K562 (cell line): ENCODE data around the gene ASB12. TPM values are rescaled to one million over a fixed set of nuclear protein-coding genes. Genes with fewer than 3 reads are reported as not detected.

Experiments used
- ATAC-seq: fragments of 200-7000 bp; cut with Tn5 transposase; 3 replicates; pipeline ENCODE4 v1.9.1; 2020; ENCODE audit warnings: moderate library complexity
- BruUV-seq: library from RNA; stranded (reverse); fragments of 400-500 nt; replicated peaks from 2 replicates; lab custom pipeline; 2021; lab: Mats Ljungman, UMichigan
- CTCF ChIA-PET: fragments of 300-600 bp; formaldehyde crosslinking; extraction: SDS; loops from one replicate; lab custom pipeline; 2021; ENCODE audit warnings: low intra/inter-chr PET ratio; lab: Yijun Ruan, JAX
- POLR2A ChIA-PET: fragments of 300-600, 350-650 bp; sonication (Branson Sonifier 250); formaldehyde crosslinking; extraction: SDS; loops from one replicate; lab custom pipeline; 2021; ENCODE audit warnings: antibody characterized with exemption, inconsistent platforms; lab: Yijun Ruan, JAX
- DNase-seq, 4 experiments: peaks; one replicate each; pipeline versions ENCODE4 v3.0.0 to v3.0.0-alpha.2; 2011 to 2018; ENCODE audit warnings: low spot score in 3 of 4, mixed read lengths in 3 of 4; ENCODE audit errors: extremely low read depth in 1 of 4
- FAIRE-seq: peaks from 2 replicates; lab custom pipeline; 2011; peaks lifted over from hg19 to GRCh38; lab: Jason Lieb, UNC
- H2AFZ ChIP-seq: 2 replicates; pipeline ENCODE4 v1.6.0; 2011; ENCODE audit warnings: low read depth, low read length, control low read depth, inconsistent platforms
- H3K27ac ChIP-seq: fragments of 200-600 bp; 3 replicates; pipeline ENCODE4 v1.8.0; 2011; ENCODE audit warnings: low read depth, mild to moderate bottlenecking, control low read depth, inconsistent platforms, low read length, moderate library complexity, mixed read lengths; ENCODE audit errors: extremely low read depth
- H3K27me3 ChIP-seq, 2 experiments: fragments of 300-600 bp in 1 of 2; 2 replicates in 1 of 2; 3 replicates in 1 of 2; pipeline versions ENCODE4 v1.6.0 to v1.8.0; 2011; ENCODE audit warnings: inconsistent platforms in 2 of 2, low read length in 2 of 2, mild to moderate bottlenecking in 1 of 2, mixed read lengths in 1 of 2, moderate library complexity in 1 of 2; ENCODE audit not compliant: control insufficient read depth in 2 of 2, insufficient read depth in 2 of 2
- H3K36me3 ChIP-seq: fragments of 300-600 bp; 3 replicates; pipeline ENCODE4 v1.8.0; 2011; ENCODE audit warnings: mild to moderate bottlenecking, low read length, inconsistent platforms; ENCODE audit not compliant: control insufficient read depth, insufficient read depth
- H3K4me1 ChIP-seq, 2 experiments: fragments of 200-600 bp in 1 of 2; replicated peaks in 1 of 2; 2 replicates in 1 of 2; 3 replicates in 1 of 2; pipeline versions ENCODE4 v1.5.1 to v1.8.0; 2011; ENCODE audit warnings: inconsistent platforms in 2 of 2, low read length in 2 of 2, mild to moderate bottlenecking in 1 of 2, mixed read lengths in 1 of 2, moderate library complexity in 1 of 2; ENCODE audit not compliant: control insufficient read depth in 2 of 2, insufficient read depth in 2 of 2
- H3K4me2 ChIP-seq: 2 replicates; pipeline ENCODE4 v1.6.1; 2011; ENCODE audit warnings: low read length, control low read depth, inconsistent platforms, mixed read lengths; ENCODE audit not compliant: insufficient read depth
- H3K4me3 ChIP-seq: fragments of 200-600 bp; sonication (generic), shearing (Covaris generic); 2 replicates; pipeline ENCODE4 v1.5.1; 2016; ENCODE audit warnings: control low read depth, inconsistent platforms
- H3K79me2 ChIP-seq: fragments of 200-600 bp; 3 replicates; pipeline ENCODE4 v1.8.0; 2011; ENCODE audit warnings: low read length, inconsistent platforms; ENCODE audit not compliant: control insufficient read depth, insufficient read depth
- H3K9ac ChIP-seq, 2 experiments: 2 replicates each; pipeline versions ENCODE4 v1.6.0 to v1.6.1; 2011; ENCODE audit warnings: low read depth in 2 of 2, low read length in 2 of 2, control low read depth in 1 of 2, inconsistent platforms in 1 of 2, mild to moderate bottlenecking in 1 of 2, mixed read lengths in 1 of 2; ENCODE audit not compliant: insufficient read depth in 1 of 2
- H3K9me1 ChIP-seq: one replicate; pipeline ENCODE4 v1.6.0; 2011; ENCODE audit warnings: inconsistent platforms, mild to moderate bottlenecking, low read length, moderate library complexity; ENCODE audit not compliant: control insufficient read depth, insufficient read depth
- H3K9me3 ChIP-seq: replicated peaks from 2 replicates; pipeline ENCODE4 v1.5.1; 2011; ENCODE audit warnings: low read depth, low read length, inconsistent platforms; ENCODE audit not compliant: control insufficient read depth, insufficient read depth
- H4K20me1 ChIP-seq: replicated peaks from 2 replicates; pipeline ENCODE4 v1.6.1; 2011; ENCODE audit warnings: low read length, inconsistent platforms, mixed read lengths; ENCODE audit not compliant: control insufficient read depth, insufficient read depth
- C11orf30 ChIP-seq: fragments of 450-650 bp; IDR thresholded peaks from 2 replicates; pipeline ENCODE4 v1.6.1; 2016; ENCODE audit warnings: low read depth, mild to moderate bottlenecking
- EP300 ChIP-seq: IDR thresholded peaks from 2 replicates; pipeline ENCODE4 v1.6.1; 2012; ENCODE audit warnings: low read length, improper control_type of control experiment
- RAD21 ChIP-seq, 2 experiments: fragments of 250-450 bp in 1 of 2; fragments of 450-650 bp in 1 of 2; sonication (Bioruptor Pico) in 1 of 2; formaldehyde crosslinking in 1 of 2; IDR thresholded peaks in 1 of 2; conservative IDR thresholded peaks in 1 of 2; 2 replicates each; pipeline versions ENCODE4 v1.4.0 to v1.8.0; 2020 to 2022; ENCODE audit warnings: mild to moderate bottlenecking in 2 of 2, moderate library complexity in 1 of 2
- ZNF740 ChIP-seq, 3 experiments: fragments of 200-800 bp in 1 of 3; sonication (Bioruptor generic) in 1 of 3; sonication (generic) in 1 of 3; formaldehyde crosslinking in 1 of 3; IDR thresholded peaks; 2 replicates each; pipeline versions ENCODE4 v1.6.1 to v1.8.0; 2016 to 2022; ENCODE audit warnings: mild to moderate bottlenecking in 2 of 3, missing compliant biosample characterization in 2 of 3, missing genetic modification characterization in 2 of 3, missing genetic modification reagents in 1 of 3
- WGBS: fragments of 100-300 bp; shearing (Covaris generic); methylation state at CpG from one replicate; pipeline ENCODE4 v1.1.6; 2016; ENCODE audit warnings: low coverage, mixed read lengths; ENCODE audit not compliant: insufficient coverage; ENCODE audit errors: missing lambda C conversion rate; 5-methylcytosine and 5-hydroxymethylcytosine counted together
- in situ Hi-C: fragments of 300-500 bp; cut with MboI; formaldehyde crosslinking; loops from 4 replicates; pipeline ENCODE4 v1.15.0; 2018; ENCODE audit warnings: inconsistent platforms, mixed read lengths
- intact Hi-C: fragments of 100-400 bp; cut with micrococcal nuclease; formaldehyde crosslinking; loops from 2 replicates; pipeline ENCODE4 v1.14.2; 2022
- polyA plus RNA-seq, 8 experiments: library from polyadenylated mRNA; depleted of rRNA in 4 of 8; stranded (reverse) in 5 of 8; unstranded in 3 of 8; fragments of >200 nt; fragmentation: Nextera tagmentation in 2 of 8; fragmentation: Illumina TruSeq in 1 of 8; extraction: Ambion mirVana in 2 of 8; extraction: Trizol in 1 of 8; gene quantifications; 2 replicates each; pipeline versions ENCODE4 v1.2.1 to v1.2.3, GENCODE V29; 2011 to 2014; ENCODE audit warnings: inconsistent platforms in 1 of 8, missing spikeins in 1 of 8
- total RNA-seq, 7 experiments: library from RNA; depleted of rRNA in 6 of 7; stranded (reverse); fragments of >200 nt in 6 of 7; fragmentation: Illumina TruSeq in 2 of 7; extraction: Trizol in 2 of 7; gene quantifications; 2 replicates each; pipeline versions ENCODE4 v1.2.1 to v1.2.3, GENCODE V29; 2011 to 2021; ENCODE audit warnings: low replicate concordance in 1 of 7
- TF ChIP-seq, protein P1 (sequence below): fragments of 250-450 bp; sonication (Bioruptor Pico); IDR thresholded peaks from 2 replicates; pipeline ENCODE4 v1.8.0; 2022; ENCODE audit warnings: inconsistent platforms
- TF ChIP-seq, protein P2 (sequence below): sonication (generic); formaldehyde crosslinking; IDR thresholded peaks from 2 replicates; pipeline ENCODE4 v1.8.0; 2022; ENCODE audit warnings: mild to moderate bottlenecking, low read depth, missing genetic modification reagents

ASB12 gene
- total and polyA plus RNA-seq, 9 of the 15 experiments (the other 6 are each of a cell fraction or from before 2014, with no cell fraction given) = 0.14 to 0.70 (median 0.33) TPM; not detected in 2

- no peak overlapping the region for H2AFZ ChIP-seq
- DNase-seq (peak in 1 of 4 experiments; percentile 10), FAIRE-seq (no peak), ATAC-seq (no peak)
- no peak overlapping the region for H3K27ac ChIP-seq
- TF ChIP-seq EP300 (no peak), ZNF740 (CRISPR knock-in tag; IDR thresholded peaks at IDR 0.05) (no peak), ZNF740 (tag; IDR thresholded peaks at IDR 0.05) (no peak), RAD21 (CRISPR knock-in tag; conservative IDR thresholded peaks at IDR 0.05 in 1 of 2, IDR thresholded peaks at IDR 0.05 in 1 of 2) (peak in 1 of 2 experiments; percentile 31; a peak in 2 of 4 replicates)
- H3K36me3 ChIP-seq = no peaks in the 10 kb centered on the region
- no peaks in the 10 kb centered on the region for H3K27me3 ChIP-seq
- H3K9ac ChIP-seq = no peak overlapping the region
- no peak overlapping the region for H3K4me2 ChIP-seq
- ChIA-PET POLR2A (no interaction called here), CTCF (no interaction called here)
- no peaks in the 10 kb centered on the region for H3K9me3 ChIP-seq
- no peaks in the 10 kb centered on the region for H4K20me1 ChIP-seq
- intact Hi-C loops (no loop called here), in situ Hi-C loops (no loop called here)
- whole genome bisulfite sequencing = 0% methylated on average over 3 of the region's 3 CpGs
- no peaks in the 10 kb centered on the region for H3K9me1 ChIP-seq
- no TSS peak for BruUV-seq
- H3K4me3 ChIP-seq = no peak overlapping the region
- no peaks in the 10 kb centered on the region for H3K79me2 ChIP-seq
- no peaks in the 10 kb centered on the region for H3K4me1 ChIP-seq
Observed at GRCh38 chrX:64229154-64229553, 1.3 kb downstream of the ASB12 start.

- POLR2A ChIA-PET = no interaction called here
- WGBS = 0% methylated on average over 4 of the region's 4 CpGs
- H3K9me1 ChIP-seq = no peaks in the 10 kb centered on the region
- no peak overlapping the region for H3K4me2 ChIP-seq
- H3K9me3 ChIP-seq = no peaks in the 10 kb centered on the region
- no TSS peak for BruUV-seq
- in situ Hi-C loops (no loop called here), intact Hi-C loops (no loop called here)
- H3K9ac ChIP-seq = no peak overlapping the region
- no peaks in the 10 kb centered on the region for H4K20me1 ChIP-seq
- no peaks in the 10 kb centered on the region for H3K79me2 ChIP-seq
- no peak overlapping the region for H2AFZ ChIP-seq
- no peak for FAIRE-seq
- ATAC-seq = no peak
- TF ChIP-seq, protein P1, sequence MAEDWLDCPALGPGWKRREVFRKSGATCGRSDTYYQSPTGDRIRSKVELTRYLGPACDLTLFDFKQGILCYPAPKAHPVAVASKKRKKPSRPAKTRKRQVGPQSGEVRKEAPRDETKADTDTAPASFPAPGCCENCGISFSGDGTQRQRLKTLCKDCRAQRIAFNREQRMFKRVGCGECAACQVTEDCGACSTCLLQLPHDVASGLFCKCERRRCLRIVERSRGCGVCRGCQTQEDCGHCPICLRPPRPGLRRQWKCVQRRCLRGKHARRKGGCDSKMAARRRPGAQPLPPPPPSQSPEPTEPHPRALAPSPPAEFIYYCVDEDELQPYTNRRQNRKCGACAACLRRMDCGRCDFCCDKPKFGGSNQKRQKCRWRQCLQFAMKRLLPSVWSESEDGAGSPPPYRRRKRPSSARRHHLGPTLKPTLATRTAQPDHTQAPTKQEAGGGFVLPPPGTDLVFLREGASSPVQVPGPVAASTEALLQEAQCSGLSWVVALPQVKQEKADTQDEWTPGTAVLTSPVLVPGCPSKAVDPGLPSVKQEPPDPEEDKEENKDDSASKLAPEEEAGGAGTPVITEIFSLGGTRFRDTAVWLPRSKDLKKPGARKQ = no peak
- no peak for TF ChIP-seq C11orf30
- TF ChIP-seq, protein P2, sequence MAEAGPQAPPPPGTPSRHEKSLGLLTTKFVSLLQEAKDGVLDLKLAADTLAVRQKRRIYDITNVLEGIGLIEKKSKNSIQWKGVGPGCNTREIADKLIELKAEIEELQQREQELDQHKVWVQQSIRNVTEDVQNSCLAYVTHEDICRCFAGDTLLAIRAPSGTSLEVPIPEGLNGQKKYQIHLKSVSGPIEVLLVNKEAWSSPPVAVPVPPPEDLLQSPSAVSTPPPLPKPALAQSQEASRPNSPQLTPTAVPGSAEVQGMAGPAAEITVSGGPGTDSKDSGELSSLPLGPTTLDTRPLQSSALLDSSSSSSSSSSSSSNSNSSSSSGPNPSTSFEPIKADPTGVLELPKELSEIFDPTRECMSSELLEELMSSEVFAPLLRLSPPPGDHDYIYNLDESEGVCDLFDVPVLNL (CRISPR knock-in tag) = no peak
- no peak for DNase-seq
- no peak overlapping the region for H3K27ac ChIP-seq
- no peaks in the 10 kb centered on the region for H3K4me1 ChIP-seq
- CTCF ChIA-PET = no interaction called here
- no peaks in the 10 kb centered on the region for H3K27me3 ChIP-seq
- no peaks in the 10 kb centered on the region for H3K36me3 ChIP-seq
- no peak overlapping the region for H3K4me3 ChIP-seq
Observed at GRCh38 chrX:64218023-64218422, 12.4 kb downstream of the ASB12 start.
